Osteoblast (primary cell): Measurements from ENCODE around the gene TMEM151B. TPM values are rescaled to one million over a fixed set of nuclear protein-coding genes. Genes with fewer than 3 reads are reported as not detected.

Experiments
- DNase-seq: peaks from one replicate; pipeline ENCODE4 v3.0.0; 2011; ENCODE audit warnings: low spot score, mixed read lengths; ENCODE audit not compliant: insufficient read length; ENCODE audit errors: missing footprints
- H2AFZ ChIP-seq: 2 replicates; pipeline ENCODE4 v1.6.0; 2011; ENCODE audit warnings: mild to moderate bottlenecking, low read length
- H3K27ac ChIP-seq: 2 replicates; pipeline ENCODE4 v1.5.1; 2011; ENCODE audit warnings: mild to moderate bottlenecking, low read depth, low read length, moderate library complexity
- H3K27me3 ChIP-seq: 2 replicates; pipeline ENCODE4 v1.6.0; 2012; ENCODE audit warnings: mild to moderate bottlenecking, control low read depth, inconsistent platforms, low read length, moderate library complexity; ENCODE audit not compliant: insufficient read depth
- H3K36me3 ChIP-seq: 2 replicates; pipeline ENCODE4 v1.5.1; 2011; ENCODE audit warnings: mild to moderate bottlenecking, low read length, control low read depth, moderate library complexity; ENCODE audit not compliant: insufficient read depth
- H3K4me1 ChIP-seq: 2 replicates; pipeline ENCODE4 v1.5.1; 2011; ENCODE audit warnings: mild to moderate bottlenecking, low read length, control low read depth, moderate library complexity; ENCODE audit not compliant: insufficient read depth
- H3K4me2 ChIP-seq: 2 replicates; pipeline ENCODE4 v1.6.0; 2011; ENCODE audit warnings: mild to moderate bottlenecking, low read length; ENCODE audit not compliant: insufficient read depth
- H3K4me3 ChIP-seq: fragments of 200-600 bp; sonication (generic); 3 replicates; pipeline ENCODE4 v1.5.1; 2012; ENCODE audit warnings: mild to moderate bottlenecking, low read length, inconsistent platforms; ENCODE audit not compliant: insufficient read depth
- H3K79me2 ChIP-seq: 2 replicates; pipeline ENCODE4 v1.6.0; 2012; ENCODE audit warnings: mild to moderate bottlenecking, low read length, control low read depth, inconsistent platforms; ENCODE audit not compliant: insufficient read depth
- H3K9me3 ChIP-seq: 2 replicates; pipeline ENCODE4 v1.5.1; 2011; ENCODE audit warnings: low read depth, low read length, control low read depth
- H4K20me1 ChIP-seq: 2 replicates; pipeline ENCODE4 v1.6.0; 2012; ENCODE audit warnings: mild to moderate bottlenecking, low read length, control low read depth; ENCODE audit not compliant: insufficient read depth
- total RNA-seq: library from RNA; depleted of rRNA; stranded (reverse); fragments of >200 nt; gene quantifications from 2 replicates; pipeline ENCODE4 v1.2.3, GENCODE V29; 2012
- TF ChIP-seq, protein P1 (sequence below): IDR thresholded peaks from 2 replicates; pipeline ENCODE4 v1.5.1; 2011; ENCODE audit warnings: mild to moderate bottlenecking, low read depth, low read length, moderate library complexity; ENCODE audit errors: extremely low read depth

Gene TMEM151B
- total RNA-seq, 1 donor = not detected

DNA sequence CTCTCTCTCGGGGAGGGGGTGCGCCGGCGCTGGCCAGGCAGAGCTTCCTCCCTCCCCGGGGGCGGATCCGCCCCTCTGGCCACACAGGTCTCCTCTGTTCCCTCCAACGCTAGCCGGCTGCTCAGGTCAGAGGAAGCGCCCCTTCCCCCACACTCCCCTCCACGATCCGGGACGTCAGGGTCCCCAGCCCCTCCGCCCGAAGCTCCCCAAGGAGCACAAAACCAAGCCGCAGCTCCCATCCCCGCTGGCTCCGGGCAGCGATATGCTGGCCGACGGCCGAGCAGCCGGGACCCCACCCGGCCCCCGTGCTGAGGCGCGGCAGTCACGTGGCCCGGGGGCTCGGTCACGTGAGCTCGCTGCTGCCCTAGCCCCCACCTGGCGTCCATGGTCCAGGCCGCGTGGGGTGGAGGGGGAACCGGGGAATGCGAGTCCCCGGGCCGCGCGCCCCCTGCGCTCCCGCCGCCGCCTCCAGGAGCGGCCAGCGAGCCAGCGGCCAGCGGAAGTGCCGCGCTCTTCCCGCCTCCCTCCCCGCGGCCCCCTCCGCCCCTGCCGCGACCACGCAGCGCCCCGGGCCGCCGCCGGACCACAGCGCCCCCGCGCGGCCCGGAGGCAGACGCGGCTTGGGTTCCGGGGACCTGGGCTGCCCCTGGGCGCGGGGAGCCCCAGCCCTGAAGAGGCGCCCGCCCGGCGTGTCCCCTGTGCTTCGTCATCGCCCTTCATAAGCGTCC is 13.1 kb upstream of the TMEM151B start, which contains the start of gene SLC35B2:
Gene SLC35B2, minus strand, starts transcription at position 504 of the 728 bp plus-strand sequence. Its CDS starts 118 bp downstream, at position 386.
- Histone ChIP-seq H3K36me3 (peaks cover 45% of the 10 kb centered on the region), H2AFZ (peak within 1 kb of the TSS; percentile 86), H3K4me3 (peak within 1 kb of the TSS; percentile 97), H4K20me1 (peaks cover 42% of the 10 kb centered on the region), H3K27me3 (no peaks in the 10 kb centered on the region), H3K79me2 (peaks cover 42% of the 10 kb centered on the region), H3K27ac (peak within 1 kb of the TSS; percentile 67), H3K4me1 (peaks cover 17% of the 10 kb centered on the region), H3K9me3 (no peaks in the 10 kb centered on the region), H3K4me2 (peak within 1 kb of the TSS; percentile 96)
- TF ChIP-seq, protein P1, sequence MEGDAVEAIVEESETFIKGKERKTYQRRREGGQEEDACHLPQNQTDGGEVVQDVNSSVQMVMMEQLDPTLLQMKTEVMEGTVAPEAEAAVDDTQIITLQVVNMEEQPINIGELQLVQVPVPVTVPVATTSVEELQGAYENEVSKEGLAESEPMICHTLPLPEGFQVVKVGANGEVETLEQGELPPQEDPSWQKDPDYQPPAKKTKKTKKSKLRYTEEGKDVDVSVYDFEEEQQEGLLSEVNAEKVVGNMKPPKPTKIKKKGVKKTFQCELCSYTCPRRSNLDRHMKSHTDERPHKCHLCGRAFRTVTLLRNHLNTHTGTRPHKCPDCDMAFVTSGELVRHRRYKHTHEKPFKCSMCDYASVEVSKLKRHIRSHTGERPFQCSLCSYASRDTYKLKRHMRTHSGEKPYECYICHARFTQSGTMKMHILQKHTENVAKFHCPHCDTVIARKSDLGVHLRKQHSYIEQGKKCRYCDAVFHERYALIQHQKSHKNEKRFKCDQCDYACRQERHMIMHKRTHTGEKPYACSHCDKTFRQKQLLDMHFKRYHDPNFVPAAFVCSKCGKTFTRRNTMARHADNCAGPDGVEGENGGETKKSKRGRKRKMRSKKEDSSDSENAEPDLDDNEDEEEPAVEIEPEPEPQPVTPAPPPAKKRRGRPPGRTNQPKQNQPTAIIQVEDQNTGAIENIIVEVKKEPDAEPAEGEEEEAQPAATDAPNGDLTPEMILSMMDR = peak; percentile 43
- DNase-seq = peak; percentile 99

GRCh38 chr6:44257753-44258324 is 12.4 kb upstream of the TMEM151B start:
- Histone ChIP-seq H3K79me2 (peaks cover 46% of the 10 kb centered on the region), H3K4me2 (peak overlapping the region; percentile 82), H4K20me1 (peaks cover 39% of the 10 kb centered on the region), H2AFZ (peak overlapping the region; percentile 86), H3K27me3 (no peaks in the 10 kb centered on the region), H3K27ac (peak overlapping the region; percentile 61), H3K36me3 (peaks cover 39% of the 10 kb centered on the region), H3K4me3 (peak overlapping the region; percentile 97), H3K9me3 (no peaks in the 10 kb centered on the region), H3K4me1 (peaks cover 17% of the 10 kb centered on the region)
- TF ChIP-seq, protein P1 = no peak
- peak; percentile 71 for DNase-seq

DNA sequence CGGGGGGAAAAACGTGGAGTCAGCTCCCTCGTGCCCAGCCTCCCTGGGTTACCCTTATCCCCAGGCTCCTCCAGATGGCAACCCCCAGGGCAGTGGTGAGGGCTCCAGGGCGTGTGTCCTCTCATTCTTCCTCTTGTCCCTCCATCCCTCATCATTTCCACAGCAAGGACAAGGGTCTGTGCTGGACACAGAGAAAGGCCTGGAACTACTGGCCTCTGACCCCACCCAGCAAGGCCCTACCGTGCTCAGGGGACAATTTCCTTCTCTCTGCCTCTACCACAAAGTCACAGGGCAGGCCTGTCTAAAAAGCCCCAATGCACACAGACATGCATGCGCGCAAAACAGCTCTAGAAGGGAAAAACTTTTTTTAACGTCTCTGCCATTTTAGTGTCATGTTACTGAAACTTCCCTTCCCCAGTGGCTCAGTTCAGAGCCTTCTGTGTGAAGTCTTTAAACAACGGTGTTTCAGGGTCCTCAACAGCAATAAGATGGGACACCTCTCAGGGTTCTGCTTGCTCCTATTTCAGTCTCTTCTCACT is 11.9 kb upstream of the TMEM151B start:
- peaks cover 17% of the 10 kb centered on the region for H3K4me1 ChIP-seq
- H3K4me3 ChIP-seq = no peak overlapping the region
- no peaks in the 10 kb centered on the region for H3K27me3 ChIP-seq
- peaks cover 34% of the 10 kb centered on the region for H4K20me1 ChIP-seq
- TF ChIP-seq, protein P1 = no peak
- H3K9me3 ChIP-seq = no peaks in the 10 kb centered on the region
- H3K4me2 ChIP-seq = no peak overlapping the region
- H2AFZ ChIP-seq = no peak overlapping the region
- DNase-seq = peak; percentile 48
- H3K79me2 ChIP-seq = peaks cover 46% of the 10 kb centered on the region
- H3K27ac ChIP-seq = no peak overlapping the region
- H3K36me3 ChIP-seq = peaks cover 33% of the 10 kb centered on the region

DNA sequence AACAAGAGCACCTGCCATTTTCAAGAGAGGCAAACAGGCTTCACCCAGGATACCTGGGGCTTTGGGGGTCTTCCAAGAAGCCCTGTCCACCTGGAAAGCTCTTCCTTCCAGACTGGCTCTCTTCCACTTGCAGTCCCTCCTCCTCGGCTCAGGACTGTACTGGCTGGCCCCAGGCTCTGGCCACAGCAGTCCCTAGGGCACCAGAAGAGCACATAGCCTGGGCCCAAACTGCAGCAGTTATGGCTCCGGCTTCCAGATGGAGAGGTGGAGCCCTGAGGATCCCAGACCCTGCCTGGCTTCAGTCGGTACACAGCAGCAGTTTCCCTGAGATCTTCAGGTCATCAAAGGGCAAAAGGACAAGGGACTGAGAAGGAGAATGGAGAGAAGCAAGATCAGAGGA is 11.3 kb upstream of the TMEM151B start:
- H3K4me1 ChIP-seq = peaks cover 20% of the 10 kb centered on the region
- peaks cover 30% of the 10 kb centered on the region for H4K20me1 ChIP-seq
- H3K36me3 ChIP-seq = peaks cover 29% of the 10 kb centered on the region
- peaks cover 46% of the 10 kb centered on the region for H3K79me2 ChIP-seq
- no peak overlapping the region for H3K4me3 ChIP-seq
- DNase-seq = no peak
- TF ChIP-seq, protein P1 = no peak
- H3K27me3 ChIP-seq = no peaks in the 10 kb centered on the region
- no peak overlapping the region for H3K27ac ChIP-seq
- no peak overlapping the region for H3K4me2 ChIP-seq
- no peaks in the 10 kb centered on the region for H3K9me3 ChIP-seq
- no peak overlapping the region for H2AFZ ChIP-seq
